VCaP (cell line): ENCODE results near the gene C4orf50.
"Not testable (repeated sequence)": the region's sequence is repeated elsewhere in the genome, so short reads cannot be mapped to it uniquely, and the experiment has no call there.

Source experiments
- H3K27ac ChIP-seq: fragments of 450-650 bp; 2 replicates; pipeline ENCODE4 v1.5.1; 2017
- CTCF ChIP-seq: fragments of 450-650 bp; conservative IDR thresholded peaks from 2 replicates; pipeline ENCODE4 v1.5.1; 2017; ENCODE audit warnings: mild to moderate bottlenecking, moderate library complexity

The C4orf50 gene

DNA sequence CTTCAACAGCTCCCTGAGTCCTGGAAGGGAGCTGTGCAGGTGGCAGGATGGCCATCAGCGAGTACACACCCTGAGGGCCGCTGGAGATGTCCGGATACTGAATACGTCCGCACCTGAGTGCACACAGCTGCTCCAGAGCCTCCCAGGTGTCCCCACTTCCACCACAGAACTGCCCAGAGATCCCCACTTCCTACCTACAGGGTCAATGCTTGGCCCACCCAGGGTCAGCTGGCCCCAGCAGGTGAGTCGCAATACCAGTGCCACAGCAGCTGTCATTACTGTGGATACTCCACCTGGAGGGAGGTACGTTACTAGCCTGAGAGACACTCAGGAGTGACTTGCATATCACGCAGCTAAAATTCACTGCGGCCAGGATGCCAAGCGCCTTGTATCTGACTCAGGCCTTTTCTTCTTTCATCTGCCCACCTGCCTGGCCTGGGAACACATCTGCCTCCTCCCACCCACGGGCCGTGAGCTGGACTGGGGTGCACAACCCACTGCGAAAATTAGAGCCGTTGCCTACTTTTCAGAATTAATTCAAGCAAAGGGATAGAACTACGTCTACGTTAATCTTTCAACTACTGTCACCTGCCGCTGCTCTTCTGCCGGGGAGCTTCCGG lies 9.4 kb downstream of the C4orf50 start:
- peak overlapping the region; percentile 47 for H3K27ac ChIP-seq
- TF ChIP-seq CTCF, result no peak

DNA sequence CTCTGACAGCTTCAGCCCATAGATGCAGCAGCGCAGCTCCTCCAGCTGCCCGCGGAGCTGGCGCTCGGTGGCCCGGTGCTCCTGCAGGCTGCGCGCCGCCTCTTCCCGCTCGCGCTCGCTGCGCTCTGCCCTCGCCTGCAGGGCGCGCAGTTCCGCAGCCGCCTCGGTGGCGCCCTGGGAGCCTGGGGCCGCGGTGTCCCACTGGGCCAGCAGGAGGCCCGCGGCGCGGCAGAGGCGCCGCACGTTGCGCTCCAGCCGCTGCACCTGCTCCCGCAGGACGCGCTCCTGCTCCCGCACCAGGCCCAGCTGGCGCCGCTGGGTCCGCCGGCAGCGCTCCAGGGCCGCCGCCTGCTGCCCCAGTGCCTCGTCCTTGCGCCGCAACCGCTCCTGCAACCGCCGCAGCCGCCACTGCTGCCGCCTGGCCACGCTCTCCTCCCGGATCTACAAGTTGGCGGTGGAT lies 10.1 kb downstream of the C4orf50 start:
- no peak overlapping the region; the same call in 1 of the 2 replicates for H3K27ac ChIP-seq
- no peak for TF ChIP-seq CTCF

GRCh38 chr4:6005175-6005574 lies 13.1 kb downstream of the C4orf50 start:
- H3K27ac ChIP-seq, result peak overlapping the region; percentile 25; the same call in 1 of the 2 replicates
- no peak for TF ChIP-seq CTCF

- not testable (repeated sequence) for H3K27ac ChIP-seq
These were observed 14.7 kb downstream of the C4orf50 start for GRCh38 chr4:6003485-6003884.

GRCh38 chr4:6002926-6003325 lies 15.3 kb downstream of the C4orf50 start:
- no peak for TF ChIP-seq CTCF
- H3K27ac ChIP-seq, result no peak overlapping the region

GRCh38 chr4:6002492-6002833 lies 15.8 kb downstream of the C4orf50 start:
- no peak for TF ChIP-seq CTCF

GRCh38 chr4:6001680-6002491 lies 16.3 kb downstream of the C4orf50 start:
- H3K27ac ChIP-seq, result peak overlapping the region; percentile 36; the same call in 1 of the 2 replicates
- TF ChIP-seq CTCF, result no peak

More at GRCh38 chr4:6002492-6002833, 15.8 kb downstream of the C4orf50 start:
- peak overlapping the region; percentile 36; the same call in 1 of the 2 replicates for H3K27ac ChIP-seq
